ENCODE results near the gene ABR.

The ABR gene

DNA sequence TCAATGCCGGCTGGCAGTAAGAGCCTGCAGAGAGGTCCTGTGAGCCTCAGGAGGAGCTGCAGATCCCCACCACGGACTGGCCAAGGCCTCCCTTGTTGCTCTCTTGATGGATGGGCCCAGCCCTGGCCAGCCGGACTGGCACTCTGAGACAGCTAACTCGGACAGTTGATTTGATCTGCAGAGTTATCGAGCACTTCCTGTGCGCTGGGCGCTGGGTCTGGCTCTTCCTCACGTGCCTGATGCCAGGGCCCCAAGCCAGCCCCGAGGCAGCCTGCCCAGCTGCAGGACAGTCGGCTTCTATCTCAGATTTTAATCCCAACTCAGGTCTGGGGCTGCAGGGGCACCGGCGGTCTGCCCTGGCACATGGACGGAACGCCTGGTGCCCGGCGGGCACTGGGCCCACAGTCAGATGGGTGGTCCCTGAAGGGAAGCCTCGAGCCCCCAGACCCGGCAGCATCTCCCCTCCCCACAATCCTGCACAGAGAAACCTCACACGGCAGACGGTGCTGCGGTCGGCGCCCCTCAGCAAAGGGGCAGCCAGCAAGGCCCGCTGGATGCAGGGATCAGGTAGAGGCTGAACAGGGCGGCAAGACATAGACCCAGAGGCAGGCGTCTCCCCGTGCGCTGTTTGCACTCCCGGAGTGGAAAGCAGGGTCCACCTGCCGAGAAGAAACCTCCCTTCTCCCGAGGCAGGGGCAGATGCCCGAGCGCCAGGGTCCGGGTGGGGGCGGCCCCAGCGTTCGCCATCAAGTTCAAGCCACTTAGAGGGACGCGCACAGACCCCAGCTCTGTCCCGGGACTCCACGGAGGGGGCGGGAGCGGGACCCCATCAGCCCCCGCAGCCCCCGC lies 148.9 kb downstream of the ABR start:
- DNase-seq (ENCODE audit: low read depth in 2 of 2): no peak

DNA sequence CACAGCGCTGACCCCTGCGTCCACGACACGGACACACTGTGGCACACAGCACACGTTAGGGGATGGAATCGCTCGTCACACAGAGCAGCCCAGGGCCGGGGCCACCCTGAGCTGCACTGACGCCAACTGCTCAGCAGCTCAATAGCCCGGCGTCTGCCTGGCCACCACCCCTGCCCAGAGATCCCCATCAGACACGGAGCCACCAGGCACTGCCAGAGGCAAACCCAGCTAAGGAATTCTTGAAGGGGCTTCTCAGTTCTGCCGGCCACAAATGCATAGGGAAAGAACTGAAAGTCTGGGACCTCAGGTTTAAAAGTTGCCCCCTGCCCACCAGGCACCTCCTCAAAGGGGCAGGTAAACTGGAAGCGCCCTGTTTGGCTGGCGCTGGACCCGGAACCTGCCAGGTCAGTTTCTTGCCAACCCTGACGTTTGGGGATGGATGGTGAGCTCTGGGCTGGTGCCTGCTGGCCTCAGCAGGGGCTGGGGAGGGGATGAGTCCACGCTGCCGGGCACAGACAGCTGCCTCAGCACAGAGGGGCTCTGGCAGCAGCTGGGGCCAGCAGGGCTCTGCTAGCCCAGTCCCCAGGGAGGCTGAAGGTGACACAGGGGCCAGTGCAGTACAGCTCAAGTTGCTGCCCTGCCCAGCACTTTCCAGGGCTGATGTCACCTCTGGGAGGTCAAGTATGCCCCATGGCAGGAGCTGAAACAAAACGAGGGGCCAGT lies 149.7 kb downstream of the ABR start:
- no peak for DNase-seq (ENCODE audit: low read depth in 2 of 2)

DNA sequence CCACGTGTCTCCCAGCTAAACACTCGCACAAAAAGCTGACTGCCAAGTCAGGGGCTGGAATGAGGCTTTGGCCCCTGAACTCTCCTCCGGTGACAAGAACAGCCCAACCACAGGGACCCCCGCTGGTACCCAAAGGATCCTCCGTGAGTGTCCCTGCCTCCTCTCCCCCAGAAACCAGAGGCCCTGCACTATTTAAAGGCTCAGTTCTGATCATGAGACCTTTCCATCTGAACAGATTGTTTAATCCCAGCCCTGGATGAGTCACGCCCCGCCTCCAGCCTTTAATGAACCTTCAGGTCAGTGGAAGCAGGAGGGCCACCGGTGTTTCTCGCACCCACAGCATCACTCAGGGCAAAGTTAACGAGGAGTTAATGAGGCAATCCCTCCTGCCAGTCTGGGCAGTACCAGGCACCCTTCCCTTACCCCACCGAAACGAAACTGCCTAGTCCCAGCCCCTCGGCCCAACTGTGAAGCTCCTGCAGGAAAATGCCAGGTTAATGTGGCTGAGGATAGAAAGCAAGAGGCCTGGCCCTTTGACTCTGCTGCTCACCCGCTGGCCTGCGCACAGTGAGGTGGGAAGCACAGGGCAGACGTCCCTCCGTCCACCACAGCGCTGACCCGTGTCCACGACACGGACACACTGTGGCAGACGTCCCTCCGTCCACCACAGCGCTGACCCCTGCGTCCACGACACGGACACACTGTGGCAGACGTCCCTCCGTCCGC lies 150.4 kb downstream of the ABR start:
- no peak for DNase-seq (ENCODE audit: low read depth in 2 of 2)

DNA sequence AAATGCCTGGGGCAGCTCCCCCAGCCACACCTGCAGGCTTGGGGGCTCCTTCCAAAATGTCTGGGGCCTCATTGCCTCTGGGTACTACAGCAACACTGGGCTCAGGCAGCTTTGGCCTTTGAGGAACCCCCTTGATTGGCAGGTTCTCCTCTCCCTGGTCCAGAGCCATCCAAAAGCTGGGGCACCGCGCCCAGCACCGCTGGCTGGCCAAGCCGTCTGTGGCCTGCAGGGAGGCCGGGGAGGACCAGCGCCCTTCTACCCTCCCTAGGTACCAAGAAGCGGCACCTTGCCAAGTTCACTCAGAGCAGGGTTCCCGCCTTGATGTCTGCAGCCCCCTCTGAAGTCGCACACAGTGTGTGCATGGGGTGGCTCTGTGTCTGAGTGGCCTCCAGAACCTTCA lies 152.7 kb downstream of the ABR start:
- no peak for DNase-seq (ENCODE audit: low read depth in 2 of 2)

DNA sequence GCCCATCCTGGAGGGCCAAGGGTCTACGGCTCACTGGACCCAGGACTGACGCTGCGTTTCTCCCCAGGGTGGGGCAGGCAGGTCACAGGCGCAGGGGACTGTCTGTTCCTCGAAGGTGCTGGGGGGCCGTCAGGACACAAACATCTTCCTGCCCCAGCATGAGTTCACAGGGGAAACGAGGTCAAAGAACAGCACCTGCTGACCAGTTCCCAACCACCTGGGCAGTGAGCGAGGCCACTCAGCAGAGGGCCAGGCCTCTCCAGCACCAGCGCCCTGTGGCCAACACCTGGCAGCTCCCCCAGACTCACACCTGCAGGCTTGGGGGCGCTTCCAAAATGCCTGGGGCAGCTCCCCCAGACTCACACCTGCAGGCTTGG lies 153.2 kb downstream of the ABR start:
- DNase-seq (ENCODE audit: low read depth in 2 of 2): no peak

DNA sequence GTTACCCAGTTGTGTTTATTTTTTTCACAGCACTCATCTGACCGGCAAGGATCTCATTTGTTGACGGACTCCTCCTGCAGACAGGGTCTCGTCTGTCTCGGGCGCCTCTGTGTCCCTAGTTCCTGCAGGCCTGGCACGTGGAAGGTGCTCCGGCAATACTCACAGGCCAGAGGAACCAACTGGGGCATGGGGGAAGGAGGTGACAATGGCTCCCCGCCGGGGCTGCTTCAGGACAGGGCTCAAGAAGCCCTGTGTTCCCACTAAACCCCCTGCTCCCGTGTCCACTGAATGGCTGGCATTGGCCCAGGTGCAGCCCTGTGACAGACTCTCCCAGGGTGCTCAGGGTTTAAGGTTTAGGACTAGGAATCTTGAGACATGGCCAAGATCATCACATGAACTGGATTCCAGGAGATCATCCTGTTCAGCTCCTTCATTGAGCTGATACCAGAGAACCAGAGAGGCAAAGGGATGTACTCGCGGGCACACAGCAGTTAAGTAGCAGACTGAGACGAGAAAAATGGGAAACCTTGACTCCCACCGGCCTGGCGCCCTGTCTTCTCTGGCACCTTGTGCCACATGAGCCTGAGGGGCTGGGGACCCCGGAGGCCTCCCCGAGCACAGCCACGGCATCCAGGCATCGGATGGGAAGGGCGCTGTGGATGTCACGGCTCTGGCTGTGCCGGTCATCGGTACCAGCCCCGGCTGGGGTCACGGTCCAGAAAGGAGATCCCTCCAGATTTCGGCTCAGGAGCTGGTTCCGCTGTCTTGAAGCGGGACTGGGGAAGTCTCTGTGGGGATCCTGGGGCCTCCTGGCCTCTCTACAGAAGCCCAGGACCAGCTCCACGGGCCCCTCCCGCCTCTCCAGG lies 153.8 kb downstream of the ABR start:
- no peak for DNase-seq (ENCODE audit: low read depth in 2 of 2)

DNA sequence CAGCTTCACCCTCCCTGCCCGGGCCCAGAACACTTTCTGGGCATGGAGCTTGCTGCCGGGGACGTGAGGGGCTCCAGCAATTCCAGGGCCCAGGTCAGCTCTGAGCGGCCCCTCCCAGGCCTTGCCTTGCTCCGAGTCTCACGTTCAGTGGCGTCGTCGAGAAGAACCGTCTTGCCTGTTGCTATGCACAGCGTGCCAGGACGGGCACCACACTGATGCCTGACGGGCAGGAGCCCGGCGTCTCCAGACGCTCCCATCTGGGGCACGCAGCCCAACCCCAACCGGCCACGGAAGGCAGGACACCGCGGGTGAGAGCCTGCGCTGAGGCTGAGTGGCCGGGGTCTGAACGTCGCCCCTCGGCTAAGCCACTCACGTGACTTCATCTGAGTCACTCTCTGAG lies 155.7 kb downstream of the ABR start:
- no peak for DNase-seq (ENCODE audit: low read depth in 2 of 2)

DNA sequence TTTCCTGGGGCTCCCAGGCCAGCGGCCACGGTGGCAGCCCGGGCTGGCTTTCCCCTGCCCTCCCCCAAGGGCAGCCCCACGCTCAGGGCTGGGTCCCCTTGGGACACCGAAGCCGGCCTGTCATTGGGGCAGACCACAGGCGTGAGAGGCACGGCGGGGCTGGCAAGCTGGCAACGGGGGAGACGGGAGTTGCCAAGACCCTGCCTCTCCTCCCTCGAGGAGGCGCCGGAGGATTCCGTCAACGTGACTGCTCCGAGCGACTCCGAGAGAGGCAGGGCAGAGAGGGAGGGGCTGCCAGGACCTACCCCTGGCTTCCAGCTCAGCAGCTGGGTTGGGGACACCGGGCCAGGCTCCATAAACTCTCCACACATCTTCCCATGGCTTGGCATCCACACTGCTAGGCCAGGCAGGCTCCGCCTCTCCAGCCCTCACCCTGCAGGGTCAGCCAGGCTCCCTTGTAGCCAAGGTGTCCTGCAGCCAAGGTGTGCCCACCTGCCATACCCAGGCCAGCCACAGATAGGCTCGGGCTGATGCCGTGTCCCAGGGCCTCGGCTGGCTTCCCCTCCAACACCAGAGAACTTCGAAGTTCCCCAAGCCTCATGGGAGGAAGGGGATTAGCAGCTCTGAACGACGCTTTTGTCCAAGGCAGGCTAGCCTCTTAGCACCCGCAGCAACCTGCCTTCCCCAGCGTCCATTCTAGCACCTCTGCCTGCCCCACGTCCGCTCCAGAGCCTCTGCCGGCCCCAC lies 157.3 kb downstream of the ABR start:
- DNase-seq (ENCODE audit: low read depth in 2 of 2): no peak

DNA sequence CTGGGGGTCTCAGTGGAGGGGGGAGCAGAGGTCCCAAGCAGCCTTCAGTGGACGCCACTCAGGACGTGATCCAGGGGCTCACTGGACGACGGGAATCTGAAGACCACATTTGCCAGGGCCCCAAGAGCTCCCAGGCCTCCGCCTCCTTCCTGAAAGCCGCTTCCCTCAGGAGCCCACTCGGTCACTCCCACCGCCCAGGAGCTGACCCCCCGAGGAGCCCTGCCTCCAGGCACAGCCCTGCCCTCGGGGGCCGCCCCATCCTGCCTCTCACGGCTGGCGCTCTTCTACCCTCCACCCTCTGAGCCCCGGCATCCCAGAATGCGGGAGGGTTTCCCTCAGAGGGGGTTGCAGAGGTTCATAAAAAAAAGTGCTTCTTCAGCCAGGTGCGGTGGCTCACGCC lies 158.6 kb downstream of the ABR start:
- no peak for DNase-seq (ENCODE audit: low read depth in 2 of 2)

DNA sequence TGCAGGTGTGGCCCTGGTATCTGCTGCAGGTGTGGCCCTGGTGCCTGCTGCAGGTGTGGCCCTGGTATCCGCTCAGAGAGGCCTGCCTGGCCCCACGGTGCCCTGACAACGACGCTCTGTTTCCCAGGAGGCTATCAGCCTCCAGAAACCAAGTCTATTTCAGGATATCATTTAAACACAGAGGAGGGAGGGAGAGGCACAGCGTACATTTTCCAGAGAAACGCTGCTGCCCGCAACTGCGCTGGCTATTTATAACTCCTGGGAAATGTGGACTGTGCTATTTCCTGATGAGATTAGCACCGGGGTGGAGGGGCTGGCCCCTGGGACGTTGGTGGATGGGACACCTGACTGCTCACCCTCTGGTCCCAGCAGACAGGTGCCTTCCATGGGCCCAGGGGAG lies 160.3 kb downstream of the ABR start:
- DNase-seq (ENCODE audit: low read depth in 2 of 2): no peak

DNA sequence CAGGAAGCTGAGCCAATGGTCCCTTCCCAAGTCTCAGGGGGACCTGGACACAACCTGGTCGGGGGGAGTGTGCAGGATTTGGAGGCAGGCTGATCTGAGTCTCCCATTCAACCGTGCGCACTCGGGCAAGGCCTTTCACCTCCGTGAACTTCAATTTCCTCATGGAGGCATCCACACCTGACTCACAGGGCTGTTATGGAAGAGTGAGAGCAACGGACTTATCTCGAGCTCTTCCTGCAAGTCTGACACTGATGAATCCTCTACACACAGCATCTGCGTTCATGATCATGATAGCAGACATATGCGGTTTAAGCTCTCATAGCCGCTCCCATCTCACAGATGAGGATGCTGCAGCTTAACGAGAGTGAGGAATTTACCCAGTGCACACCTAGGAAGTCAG lies 161.2 kb downstream of the ABR start:
- no peak for DNase-seq (ENCODE audit: low read depth in 2 of 2)

DNA sequence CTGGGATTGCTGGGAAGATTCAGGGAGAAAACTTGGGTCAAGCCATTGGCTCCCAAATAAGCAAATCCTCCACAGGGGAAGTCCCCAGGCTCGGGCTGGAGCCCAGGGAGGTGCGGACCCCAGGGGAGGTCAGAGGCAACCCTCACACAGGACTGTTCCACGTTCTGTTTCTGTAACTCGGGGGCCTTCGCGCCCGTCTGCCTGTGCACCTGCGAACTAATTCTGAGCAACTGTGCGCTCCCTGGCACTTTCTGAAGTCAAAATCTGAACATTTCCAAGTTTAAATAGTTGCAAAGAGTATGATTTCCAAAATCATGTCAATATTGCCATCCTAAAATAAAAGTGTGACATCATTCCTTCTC lies 166.1 kb downstream of the ABR start:
- no peak for DNase-seq (ENCODE audit: low read depth in 2 of 2)

DNA sequence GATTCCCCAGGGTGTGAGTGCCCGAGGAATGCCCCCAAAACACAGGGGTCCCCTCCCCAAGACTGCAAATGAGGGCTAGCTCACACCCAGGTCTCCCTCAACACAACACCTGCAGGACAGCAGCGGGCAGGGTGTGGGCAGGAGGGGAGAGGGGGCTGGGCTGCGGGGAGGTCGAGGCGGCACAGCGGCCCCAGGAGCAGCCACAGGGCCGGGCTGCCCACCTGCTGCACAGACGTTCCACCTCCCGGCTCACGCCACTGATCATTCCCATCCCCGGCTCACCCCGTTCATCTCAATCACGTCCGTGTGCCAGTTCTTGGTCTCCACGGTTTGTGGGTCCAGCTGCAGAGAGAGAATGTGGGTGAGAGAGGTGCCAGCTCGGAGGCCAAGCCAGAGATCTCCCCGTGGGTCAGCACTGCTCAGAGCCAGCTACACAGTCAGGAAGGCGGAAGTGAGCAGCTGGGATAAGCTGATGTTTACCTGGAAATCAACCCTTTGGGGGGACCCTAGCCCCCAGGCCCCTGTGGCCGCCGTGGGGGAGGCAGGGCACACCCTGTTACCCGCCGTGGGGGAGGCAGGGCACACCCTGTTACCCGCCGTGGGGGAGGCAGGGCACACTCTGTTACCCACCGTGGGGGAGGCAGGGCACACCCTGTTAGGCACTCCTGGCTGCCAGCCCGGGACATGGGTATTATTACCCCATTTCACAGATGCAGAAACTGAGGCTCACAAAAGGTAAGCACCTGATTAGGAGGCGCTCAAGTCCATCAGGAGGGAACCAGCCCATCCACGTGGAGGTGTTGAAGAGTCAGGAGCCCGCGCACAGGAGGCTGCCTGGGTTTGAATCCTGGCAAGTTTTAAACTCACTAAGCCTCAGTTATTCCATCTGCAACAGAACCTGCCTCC lies 166.7 kb downstream of the ABR start:
- no peak for DNase-seq (ENCODE audit: low read depth in 2 of 2)

DNA sequence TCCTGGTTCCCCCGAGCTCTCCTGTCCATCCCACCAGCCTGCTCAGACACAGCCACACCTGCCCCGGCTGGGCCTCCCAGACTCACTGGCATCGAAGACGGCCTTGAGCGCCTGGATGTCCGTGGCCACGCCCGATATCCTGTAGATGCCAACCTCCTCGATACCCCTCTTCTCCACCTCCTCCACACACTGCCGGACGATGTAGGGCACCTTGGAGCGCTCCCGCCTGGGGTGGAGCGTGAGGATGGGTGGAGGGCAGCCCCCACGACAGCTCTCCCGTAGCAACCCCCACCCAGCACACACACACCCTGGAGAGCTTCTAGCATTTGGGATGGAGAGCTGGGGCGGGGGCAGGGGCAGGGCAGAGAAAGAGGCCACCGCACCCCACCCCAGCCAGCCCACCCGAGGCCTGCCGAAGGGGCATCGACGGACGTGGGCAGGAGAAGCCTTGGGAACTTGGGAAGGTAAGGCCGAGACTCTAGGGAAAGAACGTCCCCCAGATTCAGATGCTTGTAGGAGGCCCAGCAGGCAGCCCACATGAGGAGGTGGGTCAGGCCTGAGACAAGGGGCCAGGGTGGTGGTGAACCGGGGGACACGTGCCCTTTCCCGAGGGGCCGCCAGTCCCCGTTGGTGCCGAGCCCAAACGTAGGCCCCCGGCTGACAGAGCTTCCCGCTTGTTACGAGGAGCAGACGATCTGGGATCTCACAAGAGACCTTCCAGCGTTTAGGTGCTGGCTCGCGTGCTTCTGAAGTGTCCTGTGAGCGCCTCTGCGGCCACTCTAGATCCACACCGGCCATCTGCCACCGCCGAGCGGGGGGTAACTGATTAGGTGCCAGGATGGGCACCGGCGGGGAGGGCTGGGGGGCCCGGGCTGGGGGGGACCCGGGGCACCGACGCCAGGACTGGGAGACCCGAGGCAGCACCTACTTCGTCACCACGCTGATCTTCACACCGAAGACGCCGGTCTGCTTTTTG lies 167.7 kb downstream of the ABR start:
- DNase-seq (ENCODE audit: low read depth in 2 of 2): no peak

DNA sequence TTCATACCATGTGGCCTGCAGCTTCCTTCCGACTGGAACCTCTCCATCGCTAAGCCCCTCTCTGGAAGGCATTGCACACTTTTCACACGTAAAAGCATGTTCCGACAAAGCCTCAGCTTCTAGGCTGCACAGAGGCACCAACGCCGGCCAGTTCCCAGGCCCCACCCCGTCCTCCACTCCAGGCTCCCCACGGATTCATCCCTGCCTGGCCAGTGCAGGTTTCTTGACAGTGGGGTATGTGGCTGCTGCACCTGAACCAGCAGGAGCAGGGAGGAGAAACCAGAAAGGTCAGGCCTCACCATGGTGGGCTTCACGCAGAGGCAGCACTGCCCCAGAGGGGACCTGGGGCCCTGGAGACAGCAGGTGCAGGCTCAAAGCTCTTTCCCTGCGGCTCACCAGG lies 168.6 kb downstream of the ABR start:
- DNase-seq (ENCODE audit: low read depth in 2 of 2): no peak

DNA sequence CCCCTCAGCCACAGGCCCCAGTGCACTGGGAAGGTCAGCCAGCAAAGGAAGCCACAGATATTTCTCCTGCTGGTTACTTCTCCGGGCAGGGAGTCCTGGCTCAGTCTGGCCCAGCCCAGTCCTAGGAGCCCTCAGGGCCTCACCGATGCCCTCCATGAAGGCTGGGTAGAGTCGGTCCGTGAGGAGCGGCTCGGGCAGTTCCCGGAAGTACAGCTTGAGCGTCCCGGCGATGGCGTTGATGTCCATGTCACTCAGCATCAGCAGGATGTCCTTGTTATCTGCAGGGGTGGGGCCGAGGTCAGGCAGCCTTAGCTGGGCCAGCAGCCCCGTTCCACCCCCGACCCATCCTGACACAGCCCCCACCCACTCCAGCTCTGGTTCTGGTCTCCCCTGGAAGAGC lies 169.2 kb downstream of the ABR start:
- no peak for DNase-seq (ENCODE audit: low read depth in 2 of 2)

DNA sequence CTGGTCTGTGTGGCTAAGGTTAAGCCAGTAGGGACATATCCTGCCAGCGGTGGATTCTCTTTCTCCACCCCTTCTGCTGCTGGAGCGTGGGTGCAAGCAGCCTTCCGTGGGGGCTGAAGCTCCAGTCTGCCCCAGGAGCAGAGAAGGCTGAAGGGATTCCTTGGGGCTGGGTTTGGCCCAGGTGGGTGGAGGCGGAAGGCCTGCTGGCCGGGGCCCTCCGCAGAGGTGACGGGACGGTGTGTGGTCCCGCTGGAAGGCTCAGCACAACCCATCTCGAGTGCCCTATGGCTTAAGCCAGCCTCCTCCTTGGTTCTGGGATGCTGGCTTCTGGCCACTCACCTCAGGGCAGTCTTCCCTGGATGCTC lies 169.7 kb downstream of the ABR start:
- DNase-seq (ENCODE audit: low read depth in 2 of 2): no peak

DNA sequence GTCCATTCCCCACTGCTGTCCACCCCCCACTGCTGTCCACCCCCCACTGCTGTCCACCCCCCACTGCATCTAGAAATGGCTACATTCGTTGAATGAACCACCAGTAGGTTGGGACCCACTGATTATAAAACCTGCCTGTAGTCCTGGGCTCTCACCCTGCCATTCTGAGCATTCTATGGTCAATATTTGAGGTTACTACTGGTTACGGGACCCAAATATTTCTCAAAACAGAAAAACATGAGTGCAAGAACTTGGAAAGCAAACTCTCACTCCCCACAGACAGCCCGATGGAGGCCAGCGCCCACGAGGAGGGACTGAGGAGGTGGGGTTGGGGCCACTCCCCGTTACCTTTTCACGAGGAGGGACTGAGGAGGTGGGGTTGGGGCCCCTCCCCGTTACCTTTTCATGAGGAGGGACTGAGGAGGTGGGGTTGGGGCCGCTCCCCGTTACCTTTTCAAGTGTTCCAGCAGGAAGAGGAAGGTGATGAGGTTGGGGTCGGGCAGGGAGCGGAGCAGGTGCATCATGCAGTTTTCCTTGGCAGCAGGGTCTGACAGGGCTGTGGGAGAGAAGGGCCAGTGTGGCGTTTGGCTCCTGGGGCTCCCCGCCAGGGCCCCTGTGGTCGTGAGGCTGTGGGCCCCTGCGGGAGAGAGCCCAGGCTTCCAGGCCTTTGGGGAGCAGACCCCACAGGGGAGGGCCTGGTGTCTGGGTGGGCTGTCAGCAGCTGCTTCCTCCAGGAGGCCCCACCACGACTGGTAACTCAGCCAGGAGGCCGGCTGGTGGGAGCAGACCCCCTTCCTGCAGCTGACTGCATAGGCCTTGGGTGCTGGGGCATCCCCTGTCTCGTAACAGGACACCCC lies 170.3 kb downstream of the ABR start:
- DNase-seq (ENCODE audit: low read depth in 2 of 2): no peak
